ENCODE measurements around the gene USF3. TPM values are rescaled to one million over a fixed set of nuclear protein-coding genes. Genes with fewer than 3 reads are reported as not detected.

Gene USF3
- total and polyA plus RNA-seq, 4 donors = 4.6 to 16.0 (median 11.4) TPM

GRCh38 chr3:113676261-113676660 lies 20.2 kb downstream of the USF3 start (continued):
- TF ChIP-seq RXRA (IDR thresholded peaks at IDR 0.05) (no peak), FOXA2 (IDR thresholded peaks at IDR 0.05) (no peak)

GRCh38 chr3:113673593-113673992 lies 22.8 kb downstream of the USF3 start:
- no peaks in the 10 kb centered on the region for H3K9me3 ChIP-seq (ENCODE audit: control insufficient read depth in 4 of 4, low read length in 3 of 4)
- TF ChIP-seq RXRA (IDR thresholded peaks at IDR 0.05) = peak in 1 of 2 donors; percentile 65
- no peak for TF ChIP-seq EGR1 (IDR thresholded peaks at IDR 0.05; ENCODE audit: low read depth in 2 of 2)
- peak; percentile 51 for TF ChIP-seq YY1 (IDR thresholded peaks at IDR 0.05)
- peak in 1 of 2 donors; percentile 30 for TF ChIP-seq RAD21 (IDR thresholded peaks at IDR 0.05)
- no peak for TF ChIP-seq TAF1 (conservative IDR thresholded peaks at IDR 0.05)
- peak; percentile 46 for TF ChIP-seq ZBTB33 (IDR thresholded peaks at IDR 0.05)
- TF ChIP-seq GABPA (IDR thresholded peaks at IDR 0.05 in 1 of 2, conservative IDR thresholded peaks at IDR 0.05 in 1 of 2) = no peak
- peak; percentile 25 for TF ChIP-seq MAX (IDR thresholded peaks at IDR 0.05)
- peak; percentile 8 to 61 for TF ChIP-seq HNF4A (conservative IDR thresholded peaks at IDR 0.05)
- peak; percentile 16 for TF ChIP-seq SP1 (IDR thresholded peaks at IDR 0.05)
- TF ChIP-seq ATF3 (IDR thresholded peaks at IDR 0.05) = no peak
- TF ChIP-seq FOXA2 (IDR thresholded peaks at IDR 0.05) = peak; percentile 31
- no peak for TF ChIP-seq HNF4G (IDR thresholded peaks at IDR 0.05)
- TF ChIP-seq REST (IDR thresholded peaks at IDR 0.05) = peak; percentile 30
- 29% methylated on average over 4 of the region's 4 CpGs for WGBS
- no peak for DNase-seq (ENCODE audit: low spot score)
- H3K4me3 ChIP-seq (ENCODE audit: low read depth in 1 of 3, low read length in 3 of 3) = no peak overlapping the region
- peaks cover 0 to 9% (median 5%) of the 10 kb centered on the region in 4 donors for H3K36me3 ChIP-seq (ENCODE audit: control insufficient read depth in 4 of 4, insufficient read depth in 3 of 4, low read depth in 1 of 4, low read length in 3 of 4)
- peak overlapping the region in 1 of 2 donors; percentile 67 for H3K27ac ChIP-seq (ENCODE audit: low read depth in 1 of 2, low read length in 2 of 2)
- H3K4me1 ChIP-seq (ENCODE audit: control insufficient read depth in 4 of 4, insufficient read depth in 4 of 4, low read length in 3 of 4) = peaks cover 2 to 17% (median 10%) of the 10 kb centered on the region in 4 donors
- H3K9ac ChIP-seq (ENCODE audit: low read depth in 1 of 2, low read length in 2 of 2) = no peak overlapping the region
- no peaks in the 10 kb centered on the region for H3K27me3 ChIP-seq (ENCODE audit: control insufficient read depth in 4 of 4, insufficient read depth in 4 of 4, low read length in 3 of 4)

- H3K4me3 ChIP-seq (ENCODE audit: low read depth in 1 of 3, low read length in 3 of 3) = no peak overlapping the region
- no peak overlapping the region for H3K9ac ChIP-seq (ENCODE audit: low read depth in 1 of 2, low read length in 2 of 2)
- 84% methylated on average over 4 of the region's 4 CpGs for WGBS
- H3K36me3 ChIP-seq (ENCODE audit: control insufficient read depth in 4 of 4, insufficient read depth in 3 of 4, low read depth in 1 of 4, low read length in 3 of 4) = peaks cover 0 to 8% (median 4%) of the 10 kb centered on the region in 4 donors
- peaks cover 0 to 18% (median 12%) of the 10 kb centered on the region in 4 donors for H3K4me1 ChIP-seq (ENCODE audit: control insufficient read depth in 4 of 4, insufficient read depth in 4 of 4, low read length in 3 of 4)
- H3K27ac ChIP-seq (ENCODE audit: low read depth in 1 of 2, low read length in 2 of 2) = no peak overlapping the region
- H3K9me3 ChIP-seq (ENCODE audit: control insufficient read depth in 4 of 4, low read length in 3 of 4) = no peaks in the 10 kb centered on the region
- no peak for TF ChIP-seq RAD21 (IDR thresholded peaks at IDR 0.05)
- TF ChIP-seq REST (IDR thresholded peaks at IDR 0.05) = no peak
- TF ChIP-seq NR2F2 (IDR thresholded peaks at IDR 0.05) = no peak
- TF ChIP-seq ZBTB33 (IDR thresholded peaks at IDR 0.05) = no peak
- no peak for TF ChIP-seq FOXA2 (IDR thresholded peaks at IDR 0.05)
- TF ChIP-seq ATF3 (IDR thresholded peaks at IDR 0.05) = no peak
- TF ChIP-seq GABPA (IDR thresholded peaks at IDR 0.05 in 1 of 2, conservative IDR thresholded peaks at IDR 0.05 in 1 of 2) = no peak
- TF ChIP-seq HNF4G (IDR thresholded peaks at IDR 0.05) = no peak
- no peak for TF ChIP-seq SP1 (IDR thresholded peaks at IDR 0.05)
- H3K27me3 ChIP-seq (ENCODE audit: control insufficient read depth in 4 of 4, insufficient read depth in 4 of 4, low read length in 3 of 4) = no peaks in the 10 kb centered on the region
- DNase-seq (ENCODE audit: low spot score) = no peak
These were observed 28.4 kb downstream of the USF3 start for GRCh38 chr3:113668015-113668414.

All from liver (tissue), 9 donors.